ENCODE data around the gene TLCD3B.

The TLCD3B gene

DNA sequence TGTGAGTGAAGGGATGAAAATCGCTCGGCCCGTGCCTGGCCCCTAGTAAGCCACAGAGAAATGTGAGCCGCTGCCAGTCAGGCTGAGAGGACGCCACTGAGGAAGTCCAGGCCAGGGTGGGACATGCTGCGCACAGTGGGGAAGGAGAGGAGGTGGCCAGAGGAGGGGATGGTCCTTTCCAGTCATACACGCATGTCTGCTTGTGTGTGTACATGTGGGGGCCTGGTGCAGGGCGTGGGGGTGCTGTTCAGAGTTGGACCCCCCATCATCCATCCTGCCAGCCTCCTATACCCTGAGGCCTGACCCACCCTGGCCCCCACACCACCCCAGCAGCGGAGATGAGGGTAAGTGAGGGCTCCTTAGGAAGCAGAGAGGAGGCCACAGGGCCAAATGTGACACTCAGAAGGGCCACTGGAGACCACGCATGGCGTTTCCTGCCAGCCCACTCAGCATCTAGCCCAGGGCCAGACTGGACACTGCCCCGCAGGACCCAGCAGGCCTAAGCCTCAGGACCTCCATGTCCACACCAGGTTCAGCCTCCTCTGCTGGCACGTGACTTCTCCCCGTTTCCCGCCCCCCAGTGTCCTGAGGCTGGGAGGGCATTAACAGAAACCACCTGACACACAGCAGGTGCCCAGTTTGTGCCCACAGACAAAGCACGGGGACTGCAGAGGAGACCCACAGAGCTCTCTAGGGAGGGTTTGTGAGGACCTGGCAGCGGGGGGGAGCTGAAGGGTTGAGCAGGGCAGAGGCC is 27.2 kb downstream of the TLCD3B start:
- DNase-seq: no peak

DNA sequence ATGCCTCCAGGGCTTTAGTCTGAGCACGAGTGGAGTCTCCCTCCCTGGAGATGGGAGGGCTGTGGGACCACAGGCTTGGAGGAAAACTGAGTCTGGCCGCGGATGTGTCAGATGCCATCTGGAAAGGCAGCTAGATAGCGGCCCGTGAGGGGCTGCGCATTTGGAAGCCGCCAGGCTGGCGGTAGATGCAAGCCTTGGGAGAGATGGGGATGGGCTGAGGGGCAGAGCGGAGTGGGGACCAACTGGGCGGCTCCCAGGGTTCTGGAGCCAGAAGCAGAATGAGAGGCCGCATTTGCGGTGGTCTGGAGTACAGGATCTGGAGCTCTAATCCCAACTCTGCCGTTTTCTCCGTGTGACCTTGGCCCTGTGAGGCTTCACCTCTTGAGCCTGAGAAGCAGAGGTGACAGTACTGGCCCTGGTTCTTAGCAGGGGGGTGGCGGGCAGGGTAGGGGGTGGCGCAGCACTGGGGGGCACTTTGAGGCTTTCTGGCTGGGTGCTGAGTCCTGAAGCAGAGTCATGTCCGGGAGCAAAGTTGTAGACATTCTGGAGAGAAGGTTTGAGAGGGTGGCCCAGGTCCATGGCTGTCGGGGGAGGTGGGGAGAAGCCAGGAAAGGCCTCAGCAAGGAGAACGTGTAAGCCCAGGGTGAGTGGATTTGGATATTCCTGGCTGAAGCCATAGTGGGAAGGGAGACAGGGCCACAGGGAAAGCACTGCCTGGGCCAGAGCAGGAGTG is 28.3 kb downstream of the TLCD3B start:
- no peak for DNase-seq

DNA sequence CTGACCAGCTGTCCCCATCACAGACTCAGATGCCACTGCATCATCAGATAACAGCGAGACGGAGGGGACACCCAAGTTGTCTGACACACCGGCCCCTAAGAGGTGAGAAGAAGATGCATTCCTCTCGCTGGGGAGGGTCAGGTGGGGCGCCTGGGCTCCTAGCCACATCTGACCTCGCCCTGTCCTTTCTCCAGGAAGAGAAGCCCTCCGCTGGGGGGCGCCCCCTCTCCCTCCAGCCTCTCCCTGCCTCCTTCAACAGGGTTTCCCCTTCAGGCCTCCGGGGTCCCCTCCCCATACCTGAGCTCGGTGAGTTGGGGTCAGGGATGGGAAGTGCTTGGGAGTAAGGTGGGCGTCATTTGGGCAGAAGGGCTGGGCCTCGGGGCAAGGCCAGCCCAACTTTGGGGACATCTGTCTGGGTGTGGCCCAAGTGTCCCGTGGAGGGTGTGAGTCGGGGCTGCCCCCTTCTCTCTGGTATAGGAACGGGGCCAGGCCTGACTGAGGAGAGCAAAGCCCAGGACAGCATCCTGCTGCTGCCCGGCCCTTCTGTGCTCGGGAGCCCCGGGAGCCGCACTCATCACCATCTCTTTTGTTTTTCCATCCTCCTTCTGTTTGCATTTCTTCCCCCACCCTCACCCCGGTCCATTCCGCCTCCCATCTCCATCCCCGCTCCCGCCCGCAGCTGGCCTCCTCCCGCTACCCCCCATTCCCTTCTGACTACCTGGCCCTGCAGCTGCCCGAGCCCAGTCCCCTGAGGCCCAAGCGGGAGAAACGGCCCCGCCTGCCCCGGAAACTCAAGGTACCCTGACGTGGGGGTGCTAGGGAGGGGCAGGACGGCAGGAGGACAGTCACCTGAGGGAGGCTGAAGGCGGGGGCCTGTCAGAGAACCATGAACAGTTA is 30.1 kb downstream of the TLCD3B start:
- DNase-seq: no peak

- DNase-seq: no peak
These were observed 31.5 kb downstream of the TLCD3B start for GRCh38 chr16:29999605-30000004.

- DNase-seq: no peak
These were observed 34.3 kb downstream of the TLCD3B start for GRCh38 chr16:29996766-29997250.

GRCh38 chr16:29995911-29996765 is 34.9 kb downstream of the TLCD3B start, which contains the start of gene INO80E:
TSS of gene INO80E (plus strand) at chr16:29996241. CDS start at chr16:29996311, 70 bp downstream.
- peak; percentile 98 to 99 for DNase-seq

DNA sequence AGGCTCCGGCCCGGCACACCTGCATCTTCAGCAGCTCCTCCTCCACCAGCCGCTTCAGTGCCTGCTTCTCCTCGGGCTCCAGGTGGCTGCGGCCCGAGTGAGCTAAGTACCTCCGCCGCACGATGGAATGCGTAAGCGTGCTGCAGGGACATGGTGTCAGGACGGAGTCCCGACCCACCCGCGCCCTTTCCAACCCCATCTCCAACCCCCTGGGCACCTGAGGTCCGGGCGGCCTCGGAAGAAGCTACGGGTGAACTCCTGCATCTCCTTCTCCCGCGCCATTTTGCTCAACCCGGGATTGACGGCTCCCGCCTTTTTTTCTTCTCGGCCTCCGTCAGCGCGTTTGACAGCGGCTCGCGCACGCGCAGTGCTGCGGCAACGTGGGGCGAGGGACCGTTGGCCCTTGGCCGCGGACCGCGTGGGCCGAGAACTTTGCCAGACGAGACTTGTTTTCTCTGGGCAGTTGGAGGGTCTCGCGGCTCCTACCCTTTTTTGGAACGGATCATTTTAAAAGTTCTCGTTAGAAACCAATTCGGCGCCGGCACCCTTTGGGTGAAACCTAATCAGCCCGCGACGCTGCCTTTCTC is 35.7 kb downstream of the TLCD3B start, which contains the start of gene HIRIP3:
TSS of gene HIRIP3 (minus strand) at position 294 of the 587 bp plus-strand sequence. CDS start at position 282, 12 bp downstream.
- peak; percentile 81 to 83 for DNase-seq

DNA sequence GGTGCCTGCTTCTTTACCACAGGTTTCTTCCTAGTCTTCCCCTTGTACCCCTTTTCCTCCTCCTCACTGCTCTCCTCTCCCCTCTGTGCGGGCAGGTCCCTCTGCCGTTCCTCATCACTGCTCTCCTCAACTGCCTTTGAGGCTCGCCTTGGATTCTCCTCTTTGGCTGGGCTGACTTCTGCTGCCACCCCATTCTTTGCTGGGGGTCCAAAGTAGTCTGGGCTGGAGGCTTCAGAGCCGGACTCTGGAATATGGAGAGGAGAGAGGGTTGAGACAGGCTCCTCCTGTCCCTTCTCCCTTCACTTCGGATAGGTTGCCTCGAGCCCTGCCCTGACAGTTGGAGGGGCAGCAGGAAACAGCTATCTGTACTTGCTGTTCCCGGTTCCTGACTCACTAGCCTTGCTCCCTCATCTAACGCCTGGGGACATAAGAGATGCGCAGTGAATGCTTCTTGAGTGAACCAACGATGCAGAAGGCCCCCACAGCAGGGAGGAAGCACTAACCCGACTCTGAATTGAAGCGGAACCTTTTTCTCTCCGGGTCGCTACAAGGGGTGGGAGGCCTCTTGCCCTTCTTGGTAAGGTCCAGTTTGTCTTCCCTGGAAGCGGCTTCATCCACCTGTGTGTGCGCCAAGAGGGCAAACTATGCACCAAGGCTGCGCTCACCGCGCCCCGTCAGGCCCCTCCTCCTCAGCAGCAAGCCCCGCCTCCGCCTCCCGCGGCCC is 36.3 kb downstream of the TLCD3B start:
- DNase-seq: peak; percentile 68 to 69

DNA sequence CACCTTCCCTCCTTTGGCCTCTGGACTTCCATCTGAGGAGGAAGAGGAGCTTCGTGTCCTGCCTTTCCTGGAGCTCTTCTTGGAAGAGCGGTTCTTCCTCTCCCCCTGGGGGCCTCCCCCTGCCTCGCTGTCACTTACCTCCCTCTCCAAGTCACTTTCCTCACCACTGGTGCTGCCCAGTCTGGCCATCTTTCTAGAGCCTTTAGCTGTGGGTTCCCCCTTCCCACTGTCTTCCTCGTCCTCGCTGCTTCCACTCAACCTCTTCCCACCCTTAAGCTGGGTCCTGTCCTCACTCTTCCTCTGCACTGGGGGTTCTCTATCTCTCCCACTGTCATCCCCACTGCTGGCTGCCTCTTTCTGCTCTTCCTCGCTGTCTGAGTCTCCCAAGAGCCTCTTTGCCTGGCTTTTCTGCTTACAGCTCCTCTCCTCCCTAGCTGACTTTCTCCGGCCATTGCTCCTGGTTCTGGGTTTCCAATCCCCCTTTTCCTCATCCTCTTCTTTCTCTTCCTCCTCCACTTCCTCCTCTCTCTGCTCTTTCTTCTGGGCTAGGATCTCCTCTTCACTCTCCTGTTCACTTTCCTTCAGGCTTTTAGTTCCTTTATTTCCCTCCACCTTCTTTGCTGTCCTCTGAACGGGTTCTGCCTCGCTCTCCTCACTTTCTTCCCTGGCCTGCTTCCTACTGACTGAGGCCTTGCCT is 37.0 kb downstream of the TLCD3B start:
- no peak for DNase-seq

DNA sequence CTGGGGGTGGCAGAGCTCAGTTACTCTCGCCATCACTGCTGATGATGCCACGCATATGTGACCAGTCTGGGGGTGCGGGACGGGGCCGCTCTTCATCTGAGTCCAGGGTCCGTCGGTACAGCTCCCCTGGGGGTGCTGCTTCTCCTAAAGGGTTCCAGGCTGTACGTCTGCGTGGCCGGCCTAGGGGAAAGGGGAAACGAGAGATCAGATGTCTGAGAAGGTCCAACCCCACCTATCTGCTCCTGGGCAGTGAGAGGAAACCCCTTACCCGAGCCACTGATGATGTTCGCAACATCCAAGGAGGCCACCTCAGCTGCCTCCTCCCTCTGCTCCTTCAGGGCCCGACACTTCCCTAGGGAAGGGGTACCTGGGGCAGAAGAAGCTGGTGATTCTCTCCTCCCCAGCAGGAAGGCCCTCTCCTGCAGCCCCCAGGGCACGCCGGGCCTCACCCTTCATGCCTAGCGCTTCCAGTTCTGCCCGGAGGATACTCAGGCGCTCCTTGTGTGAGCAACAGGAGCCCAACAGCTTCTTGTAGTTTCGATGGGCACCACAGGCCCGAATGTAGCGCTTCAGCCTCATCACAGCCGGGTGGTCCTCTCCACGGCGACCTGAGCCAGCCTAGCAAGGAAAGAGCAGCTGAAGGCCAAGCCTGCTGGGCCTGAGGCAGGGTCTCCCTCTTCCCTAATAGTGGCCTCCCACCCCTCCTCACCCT is 37.7 kb downstream of the TLCD3B start:
- no peak for DNase-seq

DNA sequence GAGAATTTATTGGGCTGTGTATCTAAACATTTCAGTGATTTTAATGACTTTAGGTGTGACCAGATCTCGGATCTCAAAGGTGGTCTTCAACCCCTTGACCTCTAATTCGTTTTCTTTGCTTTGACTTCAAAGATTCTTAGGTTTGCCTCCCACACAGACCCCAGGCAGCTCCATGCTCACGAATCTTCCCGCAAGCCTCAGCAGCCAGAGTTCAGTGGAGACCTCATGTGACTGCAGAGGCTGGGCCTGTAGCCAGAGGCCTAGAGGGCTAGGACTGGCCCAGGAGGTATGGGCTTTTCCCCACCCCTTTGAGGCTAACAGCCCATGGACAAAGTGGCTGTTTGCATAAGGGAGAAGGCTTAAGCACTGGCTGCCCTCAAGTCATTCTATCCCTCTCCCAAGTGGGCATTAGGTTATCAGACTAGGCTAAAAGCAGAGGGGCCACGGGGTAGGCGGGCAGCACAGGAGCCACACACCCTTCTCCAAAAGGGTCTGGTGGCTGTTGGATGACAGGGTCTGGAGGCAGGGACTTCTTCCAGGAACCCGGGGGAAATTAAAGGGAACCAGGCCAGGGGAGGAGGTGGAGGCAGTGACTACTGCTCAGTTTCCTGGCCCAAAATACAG is 38.6 kb downstream of the TLCD3B start:
- no peak for DNase-seq

- no peak for DNase-seq
These were observed 39.5 kb downstream of the TLCD3B start for GRCh38 chr16:29991571-29991904.

DNA sequence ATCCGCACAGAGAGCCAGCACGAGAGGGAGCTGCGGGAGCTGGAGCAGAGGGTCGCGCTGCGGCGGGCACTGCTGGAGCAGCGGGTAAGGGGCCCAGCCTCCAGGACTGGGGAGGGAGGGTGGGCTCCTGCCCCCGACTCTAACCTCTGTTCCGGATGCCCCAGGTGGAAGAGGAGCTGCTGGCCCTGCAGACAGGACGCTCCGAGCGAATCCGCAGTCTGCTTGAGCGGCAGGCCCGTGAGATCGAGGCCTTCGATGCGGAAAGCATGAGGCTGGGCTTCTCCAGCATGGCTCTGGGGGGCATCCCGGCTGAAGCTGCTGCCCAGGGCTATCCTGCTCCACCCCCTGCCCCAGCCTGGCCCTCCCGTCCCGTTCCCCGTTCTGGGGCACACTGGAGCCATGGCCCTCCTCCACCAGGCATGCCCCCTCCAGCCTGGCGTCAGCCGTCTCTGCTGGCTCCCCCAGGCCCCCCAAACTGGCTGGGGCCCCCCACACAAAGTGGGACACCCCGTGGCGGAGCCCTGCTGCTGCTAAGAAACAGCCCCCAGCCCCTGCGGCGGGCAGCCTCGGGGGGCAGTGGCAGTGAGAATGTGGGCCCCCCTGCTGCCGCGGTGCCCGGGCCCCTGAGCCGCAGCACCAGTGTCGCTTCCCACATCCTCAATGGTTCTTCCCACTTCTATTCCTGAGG is 40.0 kb downstream of the TLCD3B start:
- no peak for DNase-seq

GRCh38 chr16:29990034-29990433 is 41.0 kb downstream of the TLCD3B start:
- no peak for DNase-seq

GRCh38 chr16:29989111-29989858 is 41.8 kb downstream of the TLCD3B start:
- no peak for DNase-seq

DNA sequence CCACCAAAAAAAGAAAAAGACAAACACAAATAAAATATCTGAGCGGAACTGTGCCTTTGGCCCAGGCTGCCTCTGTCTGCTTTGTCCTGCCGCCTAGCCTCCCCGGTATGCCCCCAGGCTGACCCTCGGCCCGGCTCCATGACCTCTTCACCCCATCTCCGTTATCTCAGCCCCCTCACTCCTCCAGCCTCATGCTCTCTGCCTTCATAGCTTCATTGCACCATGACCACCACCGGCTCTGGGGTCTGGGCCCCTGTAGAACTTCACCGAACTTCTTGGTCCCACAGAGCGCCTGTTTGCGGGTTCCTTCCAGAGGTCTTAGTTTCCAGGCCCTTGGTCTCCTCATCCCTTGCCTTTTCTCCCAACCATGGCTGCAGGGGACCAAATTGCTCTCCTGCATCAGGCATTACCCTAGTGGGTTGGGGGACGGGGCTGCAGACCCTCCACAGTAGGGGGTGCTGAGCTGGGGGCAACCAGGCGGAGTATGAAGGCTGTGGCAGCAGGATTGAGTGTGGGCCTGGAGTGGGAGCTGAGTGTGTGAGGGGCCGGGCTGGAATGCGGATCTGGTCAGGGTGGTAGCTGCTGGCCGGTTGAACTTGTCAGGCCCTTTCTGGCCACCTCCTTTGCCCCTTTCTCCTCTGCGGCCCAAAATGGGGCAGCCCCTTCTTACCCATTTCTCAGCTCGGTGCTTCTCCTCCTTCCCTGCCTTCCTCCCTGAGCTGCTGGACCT is 42.6 kb downstream of the TLCD3B start:
- no peak for DNase-seq

All from stimulated activated CD4-positive, alpha-beta T cell treated with anti-CD3 and anti-CD28 coated beads, Interleukin-2, amount 100 ng/mL, for 48 hours (primary cell).